PFSK-1 (cell line): ENCODE measurements around the gene CPT2.

Experiments
- SIN3A ChIP-seq: IDR thresholded peaks from 2 replicates; pipeline ENCODE4 v1.6.1; 2012; ENCODE audit warnings: mild to moderate bottlenecking, low read length, moderate library complexity, borderline replicate concordance; ENCODE audit not compliant: insufficient read depth
- TF ChIP-seq, protein P1 (sequence below), 2 experiments: IDR thresholded peaks; 2 replicates each; pipeline versions ENCODE4 v1.6.1 to v1.8.0; 2011 to 2012; ENCODE audit warnings: low read depth in 2 of 2, low read length in 2 of 2, control low read depth in 1 of 2, inconsistent platforms in 1 of 2, mild to moderate bottlenecking in 1 of 2, moderate library complexity in 1 of 2; ENCODE audit not compliant: insufficient read depth in 1 of 2

DNA sequence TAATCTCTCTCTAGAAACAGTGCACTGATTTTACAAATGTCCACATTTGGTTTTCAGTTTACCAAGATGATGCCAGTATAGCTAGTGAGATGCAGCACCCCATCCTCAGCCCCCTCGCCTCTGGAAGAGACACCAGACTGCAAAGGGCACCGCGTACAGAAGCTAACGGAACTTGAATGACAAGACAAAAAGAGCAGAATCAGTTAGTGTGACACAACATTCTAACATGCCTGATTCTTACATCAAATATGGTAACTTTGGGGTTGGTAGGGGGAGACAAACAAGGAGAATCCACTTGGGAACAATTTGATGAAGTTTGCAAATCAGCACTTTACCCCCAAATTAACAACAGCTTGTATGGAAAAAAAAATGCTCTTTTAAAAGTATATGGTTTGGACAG lies 45.8 kb downstream of the CPT2 start:
- TF ChIP-seq SIN3A, result no peak
- TF ChIP-seq, protein P1, sequence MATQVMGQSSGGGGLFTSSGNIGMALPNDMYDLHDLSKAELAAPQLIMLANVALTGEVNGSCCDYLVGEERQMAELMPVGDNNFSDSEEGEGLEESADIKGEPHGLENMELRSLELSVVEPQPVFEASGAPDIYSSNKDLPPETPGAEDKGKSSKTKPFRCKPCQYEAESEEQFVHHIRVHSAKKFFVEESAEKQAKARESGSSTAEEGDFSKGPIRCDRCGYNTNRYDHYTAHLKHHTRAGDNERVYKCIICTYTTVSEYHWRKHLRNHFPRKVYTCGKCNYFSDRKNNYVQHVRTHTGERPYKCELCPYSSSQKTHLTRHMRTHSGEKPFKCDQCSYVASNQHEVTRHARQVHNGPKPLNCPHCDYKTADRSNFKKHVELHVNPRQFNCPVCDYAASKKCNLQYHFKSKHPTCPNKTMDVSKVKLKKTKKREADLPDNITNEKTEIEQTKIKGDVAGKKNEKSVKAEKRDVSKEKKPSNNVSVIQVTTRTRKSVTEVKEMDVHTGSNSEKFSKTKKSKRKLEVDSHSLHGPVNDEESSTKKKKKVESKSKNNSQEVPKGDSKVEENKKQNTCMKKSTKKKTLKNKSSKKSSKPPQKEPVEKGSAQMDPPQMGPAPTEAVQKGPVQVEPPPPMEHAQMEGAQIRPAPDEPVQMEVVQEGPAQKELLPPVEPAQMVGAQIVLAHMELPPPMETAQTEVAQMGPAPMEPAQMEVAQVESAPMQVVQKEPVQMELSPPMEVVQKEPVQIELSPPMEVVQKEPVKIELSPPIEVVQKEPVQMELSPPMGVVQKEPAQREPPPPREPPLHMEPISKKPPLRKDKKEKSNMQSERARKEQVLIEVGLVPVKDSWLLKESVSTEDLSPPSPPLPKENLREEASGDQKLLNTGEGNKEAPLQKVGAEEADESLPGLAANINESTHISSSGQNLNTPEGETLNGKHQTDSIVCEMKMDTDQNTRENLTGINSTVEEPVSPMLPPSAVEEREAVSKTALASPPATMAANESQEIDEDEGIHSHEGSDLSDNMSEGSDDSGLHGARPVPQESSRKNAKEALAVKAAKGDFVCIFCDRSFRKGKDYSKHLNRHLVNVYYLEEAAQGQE (IDR thresholded peaks at IDR 0.05; ENCODE audit: insufficient read depth in 1 of 2, low read depth in 2 of 2, low read length in 2 of 2), result no peak
